Upper lobe of left lung (tissue), 4 donors: ENCODE measurements around the gene ST3GAL4.

ENCODE experiments used
- EP300 ChIP-seq, 4 donors: sonication (generic); formaldehyde crosslinking; IDR thresholded peaks; one replicate each; pipeline ENCODE4 v1.5.1; 2017; ENCODE audit warnings: antibody characterized with exemption in 4 of 4, control low read depth in 2 of 4
- POLR2A ChIP-seq, 4 donors: fragments of 450-650 bp; IDR thresholded peaks; one replicate each; pipeline ENCODE4 v1.5.1; 2016 to 2017; ENCODE audit warnings: antibody characterized with exemption in 4 of 4, mild to moderate bottlenecking in 2 of 4
- POLR2AphosphoS5 ChIP-seq, 2 donors: sonication (generic); formaldehyde crosslinking; IDR thresholded peaks; one replicate each; pipeline ENCODE4 v1.5.1; 2017; ENCODE audit warnings: antibody characterized with exemption in 2 of 2
- TF ChIP-seq, protein P1 (sequence below), 6 experiments: fragments of 450-650 bp in 4 of 6; fragments of 200-600 bp in 2 of 6; sonication (generic) in 2 of 6; IDR thresholded peaks; one replicate each; pipeline ENCODE4 v1.5.1; 2016 to 2019; ENCODE audit warnings: antibody characterized with exemption in 6 of 6

DNA sequence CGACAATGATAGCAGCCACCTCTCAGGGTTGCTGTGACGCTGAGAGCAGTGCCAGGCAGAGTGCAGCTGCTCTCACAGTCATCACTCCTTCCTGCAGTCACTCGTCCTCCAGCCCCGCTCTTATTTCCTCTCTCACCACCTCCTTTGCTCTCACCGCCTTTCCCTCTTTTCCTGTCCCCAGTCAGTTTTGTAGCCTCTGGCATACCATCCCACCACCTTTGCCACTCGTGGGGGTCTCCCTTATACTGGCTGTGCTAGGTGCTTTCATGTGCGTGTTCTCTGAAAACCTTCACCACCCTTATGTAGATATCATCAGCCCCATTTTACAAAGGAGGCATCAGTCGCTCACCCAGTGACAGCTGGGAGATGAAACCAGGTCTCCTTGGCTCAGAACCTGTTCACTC lies 19.3 kb upstream of the ST3GAL4 start:
- TF ChIP-seq, protein P1, sequence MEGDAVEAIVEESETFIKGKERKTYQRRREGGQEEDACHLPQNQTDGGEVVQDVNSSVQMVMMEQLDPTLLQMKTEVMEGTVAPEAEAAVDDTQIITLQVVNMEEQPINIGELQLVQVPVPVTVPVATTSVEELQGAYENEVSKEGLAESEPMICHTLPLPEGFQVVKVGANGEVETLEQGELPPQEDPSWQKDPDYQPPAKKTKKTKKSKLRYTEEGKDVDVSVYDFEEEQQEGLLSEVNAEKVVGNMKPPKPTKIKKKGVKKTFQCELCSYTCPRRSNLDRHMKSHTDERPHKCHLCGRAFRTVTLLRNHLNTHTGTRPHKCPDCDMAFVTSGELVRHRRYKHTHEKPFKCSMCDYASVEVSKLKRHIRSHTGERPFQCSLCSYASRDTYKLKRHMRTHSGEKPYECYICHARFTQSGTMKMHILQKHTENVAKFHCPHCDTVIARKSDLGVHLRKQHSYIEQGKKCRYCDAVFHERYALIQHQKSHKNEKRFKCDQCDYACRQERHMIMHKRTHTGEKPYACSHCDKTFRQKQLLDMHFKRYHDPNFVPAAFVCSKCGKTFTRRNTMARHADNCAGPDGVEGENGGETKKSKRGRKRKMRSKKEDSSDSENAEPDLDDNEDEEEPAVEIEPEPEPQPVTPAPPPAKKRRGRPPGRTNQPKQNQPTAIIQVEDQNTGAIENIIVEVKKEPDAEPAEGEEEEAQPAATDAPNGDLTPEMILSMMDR (IDR thresholded peaks at IDR 0.05) = no peak
- no peak for TF ChIP-seq POLR2A (IDR thresholded peaks at IDR 0.05)
- TF ChIP-seq POLR2AphosphoS5 (IDR thresholded peaks at IDR 0.05) = no peak
- no peak for TF ChIP-seq EP300 (IDR thresholded peaks at IDR 0.05)
